HEK293T (cell line): ENCODE data around the gene NCSTN.

ENCODE experiments used
- CTCF ChIA-PET: fragments of 350-600 bp; formaldehyde crosslinking; extraction: SDS; loops from one replicate; lab custom pipeline; 2021; ENCODE audit warnings: antibody characterized with exemption, inconsistent platforms; lab: Yijun Ruan, JAX
- POLR2A ChIA-PET: fragments of 350-600 bp; formaldehyde crosslinking; extraction: SDS; loops from one replicate; lab custom pipeline; 2020; ENCODE audit warnings: antibody characterized with exemption, inconsistent platforms; lab: Yijun Ruan, JAX
- DNase-seq: peaks from one replicate; pipeline ENCODE4 v3.0.0; 2012; ENCODE audit warnings: mixed read lengths; ENCODE audit errors: extremely low spot score
- ARNT ChIP-seq: fragments of 450-650 bp; IDR thresholded peaks from 2 replicates; pipeline ENCODE4 v1.6.1; 2017; ENCODE audit warnings: mild to moderate bottlenecking
- BHLHE40 ChIP-seq: fragments of 450-650 bp; IDR thresholded peaks from 2 replicates; pipeline ENCODE4 v1.6.1; 2016; ENCODE audit warnings: mild to moderate bottlenecking, moderate library complexity, borderline replicate concordance
- CTBP1 ChIP-seq: fragments of 450-650 bp; IDR thresholded peaks from 2 replicates; pipeline ENCODE4 v1.6.1; 2016; ENCODE audit warnings: borderline replicate concordance
- ELF4 ChIP-seq: fragments of 450-650 bp; IDR thresholded peaks from 2 replicates; pipeline ENCODE4 v1.6.1; 2017; ENCODE audit warnings: antibody characterized with exemption
- FOXA1 ChIP-seq: fragments of 450-650 bp; IDR thresholded peaks from 2 replicates; pipeline ENCODE4 v1.6.1; 2016; ENCODE audit warnings: mild to moderate bottlenecking
- FOXK2 ChIP-seq: fragments of 450-650 bp; IDR thresholded peaks from 2 replicates; pipeline ENCODE4 v1.6.1; 2016; ENCODE audit warnings: mild to moderate bottlenecking
- FOXM1 ChIP-seq: fragments of 450-650 bp; IDR thresholded peaks from 2 replicates; pipeline ENCODE4 v1.6.1; 2017; ENCODE audit warnings: mild to moderate bottlenecking, borderline replicate concordance
- HDGF ChIP-seq: fragments of 450-650 bp; IDR thresholded peaks from 2 replicates; pipeline ENCODE4 v1.6.1; 2017; ENCODE audit warnings: antibody characterized with exemption, borderline replicate concordance
- L3MBTL2 ChIP-seq: fragments of 450-650 bp; conservative IDR thresholded peaks from 2 replicates; pipeline ENCODE4 v1.6.1; 2016; ENCODE audit warnings: mild to moderate bottlenecking
- LEF1 ChIP-seq: fragments of 450-650 bp; IDR thresholded peaks from 2 replicates; pipeline ENCODE4 v1.6.1; 2017; ENCODE audit warnings: mild to moderate bottlenecking, borderline replicate concordance
- NFRKB ChIP-seq: fragments of 450-650 bp; IDR thresholded peaks from 2 replicates; pipeline ENCODE4 v1.6.1; 2016; ENCODE audit warnings: mild to moderate bottlenecking, moderate library complexity
- PKNOX1 ChIP-seq: fragments of 450-650 bp; IDR thresholded peaks from 2 replicates; pipeline ENCODE4 v1.6.1; 2016
- SP1 ChIP-seq: fragments of 450-650 bp; IDR thresholded peaks from 2 replicates; pipeline ENCODE4 v1.6.1; 2017
- SUZ12 ChIP-seq: fragments of 450-650 bp; IDR thresholded peaks from 2 replicates; pipeline ENCODE4 v1.6.1; 2016; ENCODE audit warnings: mild to moderate bottlenecking
- TARDBP ChIP-seq: fragments of 450-650 bp; IDR thresholded peaks from 2 replicates; pipeline ENCODE4 v1.6.1; 2016
- ZNF384 ChIP-seq: fragments of 450-650 bp; IDR thresholded peaks from 2 replicates; pipeline ENCODE4 v1.6.1; 2016

Gene NCSTN

GRCh38 chr1:160400223-160400645 lies 57.1 kb downstream of the NCSTN start, which contains the start of gene VANGL2:
Gene VANGL2 (plus strand): TSS chr1:160400564. CDS start chr1:160415838, 15,274 bp downstream.
- DNase-seq = peak; percentile 95
- ChIA-PET CTCF (no interaction called here), POLR2A (no interaction called here)
- TF ChIP-seq ELF4 (no peak), FOXM1 (peak; percentile 70), L3MBTL2 (0 out of 2 replicates have a peak, but pooled peaks have one; percentile 29)

GRCh38 chr1:160400646-160401486 lies 57.7 kb downstream of the NCSTN start:
- peak; percentile 57 for DNase-seq
- POLR2A ChIA-PET = no interaction called here
- TF ChIP-seq HDGF = no peak
- no peak for TF ChIP-seq SUZ12
- no peak for TF ChIP-seq BHLHE40
- TF ChIP-seq FOXA1 = no peak
- no peak for TF ChIP-seq ARNT
- TF ChIP-seq LEF1 = no peak
- no peak for TF ChIP-seq FOXM1
- TF ChIP-seq CTBP1 = no peak
- TF ChIP-seq TARDBP = no peak
- no peak for TF ChIP-seq NFRKB
- no peak for TF ChIP-seq PKNOX1
- TF ChIP-seq L3MBTL2 = no peak
- no peak for TF ChIP-seq FOXK2
- no peak for TF ChIP-seq SP1
- no peak for TF ChIP-seq ELF4
- TF ChIP-seq ZNF384 = no peak
- CTCF ChIA-PET = no interaction called here

- TF ChIP-seq TARDBP = no peak
- TF ChIP-seq ZNF384 = no peak
- no peak for TF ChIP-seq SUZ12
- TF ChIP-seq ARNT = no peak
- TF ChIP-seq FOXK2 = no peak
- TF ChIP-seq PKNOX1 = no peak
- no peak for TF ChIP-seq FOXM1
- TF ChIP-seq HDGF = no peak
- TF ChIP-seq NFRKB = no peak
- DNase-seq = no peak
- CTCF ChIA-PET = no interaction called here
- POLR2A ChIA-PET = no interaction called here
Measured at GRCh38 chr1:160401487-160401805, 58.3 kb downstream of the NCSTN start.

GRCh38 chr1:160402001-160402795 lies 59.0 kb downstream of the NCSTN start:
- TF ChIP-seq L3MBTL2 (no peak), FOXA1 (no peak), ZNF384 (no peak), SUZ12 (no peak), TARDBP (no peak), BHLHE40 (no peak), FOXK2 (no peak), LEF1 (no peak)
- ChIA-PET POLR2A (no interaction called here), CTCF (no interaction called here)
- DNase-seq = no peak

GRCh38 chr1:160403244-160403643 lies 60.1 kb downstream of the NCSTN start:
- CTCF ChIA-PET = no interaction called here
- TF ChIP-seq TARDBP (no peak), ELF4 (no peak), BHLHE40 (no peak), L3MBTL2 (no peak), LEF1 (no peak), FOXM1 (no peak), PKNOX1 (no peak), SUZ12 (no peak), NFRKB (no peak), SP1 (no peak), FOXA1 (no peak), CTBP1 (no peak), ZNF384 (no peak), FOXK2 (no peak)
- DNase-seq = no peak
- POLR2A ChIA-PET = interaction anchor here (0.9 kb wide), 1 partner anchor 27 kb away, joined by 3 read pairs; no protein-coding TSS in a partner anchor

GRCh38 chr1:160404094-160404493 lies 60.9 kb downstream of the NCSTN start:
- ChIA-PET CTCF (no interaction called here), POLR2A (interaction anchor here (0.9 kb wide), 1 partner anchor 28 kb away, joined by 3 read pairs; no protein-coding TSS in a partner anchor)
- TF ChIP-seq HDGF (no peak), ELF4 (no peak), PKNOX1 (no peak), TARDBP (no peak), SP1 (no peak), L3MBTL2 (no peak), CTBP1 (no peak)
- DNase-seq = no peak
